Neural progenitor cell (in vitro differentiated cells): ENCODE measurements around the gene ABCF3. TPM values are rescaled to one million over a fixed set of nuclear protein-coding genes. Genes with fewer than 3 reads are reported as not detected.

Experiments used
- DNase-seq: peaks from one replicate; pipeline ENCODE4 v3.0.0-alpha.2; 2016; ENCODE audit warnings: low spot score
- H2AFZ ChIP-seq: fragments of 200-600 bp; sonication (generic); replicated peaks from 2 replicates; pipeline ENCODE4 v1.6.1; 2016; ENCODE audit warnings: antibody characterized with exemption
- H3F3A ChIP-seq: fragments of 200-600 bp; sonication (generic); 2 replicates; pipeline ENCODE4 v1.6.1; 2016; ENCODE audit warnings: antibody characterized with exemption, low read depth
- H3K27ac ChIP-seq: fragments of 200-600 bp; sonication (generic); 2 replicates; pipeline ENCODE4 v1.5.1; 2016; ENCODE audit warnings: mild to moderate bottlenecking
- H3K27me3 ChIP-seq: fragments of 200-600 bp; sonication (generic); 2 replicates; pipeline ENCODE4 v1.6.1; 2016; ENCODE audit warnings: mild to moderate bottlenecking, moderate library complexity
- H3K36me3 ChIP-seq: fragments of 200-600 bp; sonication (generic); 2 replicates; pipeline ENCODE4 v1.5.1; 2016
- H3K4me1 ChIP-seq: fragments of 200-600 bp; sonication (generic); 2 replicates; pipeline ENCODE4 v1.6.1; 2016; ENCODE audit warnings: mixed run types
- H3K4me2 ChIP-seq: fragments of 200-600 bp; sonication (generic); 2 replicates; pipeline ENCODE4 v1.6.1; 2016
- H3K4me3 ChIP-seq: fragments of 200-600 bp; sonication (generic); 2 replicates; pipeline ENCODE4 v1.5.1; 2016
- H3K79me2 ChIP-seq: fragments of 200-600 bp; sonication (generic); 2 replicates; pipeline ENCODE4 v1.6.1; 2016; ENCODE audit warnings: low read depth
- H3K9ac ChIP-seq: fragments of 200-600 bp; sonication (generic); 2 replicates; pipeline ENCODE4 v1.6.1; 2016
- H3K9me3 ChIP-seq: fragments of 200-600 bp; sonication (generic); 2 replicates; pipeline ENCODE4 v1.5.1; 2016; ENCODE audit warnings: low read depth
- H4K20me1 ChIP-seq: fragments of 200-600 bp; sonication (generic); 2 replicates; pipeline ENCODE4 v1.6.1; 2016; ENCODE audit warnings: low read depth
- H3K27ac Mint-ChIP-seq: 3 replicates; pipeline ENCODE4 v1.8.0; 2021; ENCODE audit warnings: mixed read lengths
- H3K27me3 Mint-ChIP-seq: 2 replicates; pipeline ENCODE4 v1.8.0; 2022; ENCODE audit warnings: low read depth, mild to moderate bottlenecking, inconsistent platforms, moderate library complexity, mixed read lengths; ENCODE audit not compliant: insufficient read depth
- H3K36me3 Mint-ChIP-seq: 3 replicates; pipeline ENCODE4 v1.8.0; 2021; ENCODE audit warnings: mixed read lengths
- H3K4me1 Mint-ChIP-seq: 3 replicates; pipeline ENCODE4 v1.8.0; 2021; ENCODE audit warnings: mixed read lengths
- H3K4me3 Mint-ChIP-seq: 3 replicates; pipeline ENCODE4 v1.8.0; 2021; ENCODE audit warnings: mild to moderate bottlenecking, moderate library complexity, mixed read lengths
- H3K9me3 Mint-ChIP-seq: 3 replicates; pipeline ENCODE4 v1.8.0; 2020; ENCODE audit warnings: mixed read lengths
- EZH2 ChIP-seq: fragments of 200-600 bp; sonication (generic); IDR thresholded peaks from 2 replicates; pipeline ENCODE4 v1.6.1; 2017; ENCODE audit warnings: antibody characterized with exemption, mild to moderate bottlenecking, moderate library complexity
- EZH2phosphoT487 ChIP-seq: fragments of 200-600 bp; sonication (generic); IDR thresholded peaks from 2 replicates; pipeline ENCODE4 v1.6.1; 2017; ENCODE audit warnings: antibody characterized with exemption
- total RNA-seq: library from RNA; depleted of rRNA; stranded (reverse); fragments of >200 nt; gene quantifications from 2 replicates; pipeline ENCODE4 v1.2.3, GENCODE V29; 2015; ENCODE audit warnings: low replicate concordance
- TF ChIP-seq, protein P1 (sequence below): fragments of 200-600 bp; sonication (generic); IDR thresholded peaks from 2 replicates; pipeline ENCODE4 v1.5.1; 2017; ENCODE audit warnings: antibody characterized with exemption, mild to moderate bottlenecking

The ABCF3 gene
- total RNA-seq, 1 donor from 2014 or later = 22.0 TPM

DNA sequence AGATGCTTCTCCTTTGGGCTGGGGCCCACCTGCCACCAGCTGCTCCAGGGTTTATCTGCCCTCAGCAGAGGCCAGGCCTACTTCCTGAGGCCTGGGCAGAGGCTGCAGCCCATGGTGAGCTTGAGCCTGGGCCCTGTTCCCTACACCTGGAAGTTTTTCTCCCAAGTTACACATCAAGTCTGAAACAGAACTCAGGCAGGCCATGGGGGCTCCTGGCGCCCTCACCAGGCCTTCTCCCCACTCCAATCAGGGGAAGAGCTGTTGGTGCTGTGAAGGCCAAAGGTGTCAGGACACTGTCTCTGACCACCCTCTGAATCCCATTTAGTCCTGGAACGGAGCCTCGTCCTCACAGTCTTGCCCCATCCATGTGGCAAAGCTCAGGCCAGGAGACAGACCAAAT is 50.6 kb downstream of the ABCF3 start:
- peaks cover 28% of the 10 kb centered on the region for H3K27me3 Mint-ChIP-seq
- peaks cover 26% of the 10 kb centered on the region for H4K20me1 ChIP-seq
- H3K27ac Mint-ChIP-seq = no peak overlapping the region
- peaks cover 5% of the 10 kb centered on the region for H3F3A ChIP-seq
- H3K27ac ChIP-seq = no peak overlapping the region
- H3K36me3 Mint-ChIP-seq = no peaks in the 10 kb centered on the region
- peaks cover 30% of the 10 kb centered on the region for H3K27me3 ChIP-seq
- H3K4me2 ChIP-seq = no peak overlapping the region
- no peaks in the 10 kb centered on the region for H3K4me1 Mint-ChIP-seq
- H3K9me3 ChIP-seq = no peaks in the 10 kb centered on the region
- no peaks in the 10 kb centered on the region for H3K79me2 ChIP-seq
- TF ChIP-seq, protein P1, sequence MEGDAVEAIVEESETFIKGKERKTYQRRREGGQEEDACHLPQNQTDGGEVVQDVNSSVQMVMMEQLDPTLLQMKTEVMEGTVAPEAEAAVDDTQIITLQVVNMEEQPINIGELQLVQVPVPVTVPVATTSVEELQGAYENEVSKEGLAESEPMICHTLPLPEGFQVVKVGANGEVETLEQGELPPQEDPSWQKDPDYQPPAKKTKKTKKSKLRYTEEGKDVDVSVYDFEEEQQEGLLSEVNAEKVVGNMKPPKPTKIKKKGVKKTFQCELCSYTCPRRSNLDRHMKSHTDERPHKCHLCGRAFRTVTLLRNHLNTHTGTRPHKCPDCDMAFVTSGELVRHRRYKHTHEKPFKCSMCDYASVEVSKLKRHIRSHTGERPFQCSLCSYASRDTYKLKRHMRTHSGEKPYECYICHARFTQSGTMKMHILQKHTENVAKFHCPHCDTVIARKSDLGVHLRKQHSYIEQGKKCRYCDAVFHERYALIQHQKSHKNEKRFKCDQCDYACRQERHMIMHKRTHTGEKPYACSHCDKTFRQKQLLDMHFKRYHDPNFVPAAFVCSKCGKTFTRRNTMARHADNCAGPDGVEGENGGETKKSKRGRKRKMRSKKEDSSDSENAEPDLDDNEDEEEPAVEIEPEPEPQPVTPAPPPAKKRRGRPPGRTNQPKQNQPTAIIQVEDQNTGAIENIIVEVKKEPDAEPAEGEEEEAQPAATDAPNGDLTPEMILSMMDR = no peak
- TF ChIP-seq EZH2phosphoT487 (no peak), EZH2 (no peak)
- no peak overlapping the region for H2AFZ ChIP-seq
- H3K9me3 Mint-ChIP-seq = peaks cover 2% of the 10 kb centered on the region
- DNase-seq = no peak
- no peaks in the 10 kb centered on the region for H3K4me1 ChIP-seq
- no peak overlapping the region for H3K4me3 ChIP-seq
- H3K4me3 Mint-ChIP-seq = no peak overlapping the region
- H3K9ac ChIP-seq = no peak overlapping the region
- H3K36me3 ChIP-seq = no peaks in the 10 kb centered on the region

DNA sequence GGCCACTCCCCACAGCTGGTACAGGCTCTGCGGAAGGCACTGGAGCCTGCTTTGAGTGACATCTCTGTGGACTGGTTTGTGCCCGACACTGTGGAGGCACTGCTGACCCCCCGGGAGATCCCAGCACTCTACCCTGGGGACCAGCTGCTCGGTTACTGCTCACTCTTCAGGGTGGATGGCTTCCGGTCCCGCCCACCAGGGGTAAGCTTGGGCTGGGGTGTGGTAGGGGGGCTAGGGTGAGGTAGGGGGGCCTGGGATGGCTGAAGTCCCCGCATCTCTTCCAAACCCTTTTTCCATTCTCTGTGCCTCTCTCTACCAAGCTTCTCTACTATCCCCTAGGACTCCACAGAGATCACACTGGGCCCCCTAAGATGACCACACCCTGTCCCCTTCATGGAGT is 51.2 kb downstream of the ABCF3 start:
- no peak overlapping the region for H2AFZ ChIP-seq
- peaks cover 24% of the 10 kb centered on the region for H3K27me3 Mint-ChIP-seq
- H3K4me3 Mint-ChIP-seq = no peak overlapping the region
- no peaks in the 10 kb centered on the region for H3K79me2 ChIP-seq
- H3K27me3 ChIP-seq = peaks cover 25% of the 10 kb centered on the region
- no peak overlapping the region for H3K27ac ChIP-seq
- H3K4me1 ChIP-seq = no peaks in the 10 kb centered on the region
- peaks cover 27% of the 10 kb centered on the region for H4K20me1 ChIP-seq
- H3K9ac ChIP-seq = no peak overlapping the region
- no peaks in the 10 kb centered on the region for H3K36me3 Mint-ChIP-seq
- H3K4me2 ChIP-seq = no peak overlapping the region
- peaks cover 5% of the 10 kb centered on the region for H3F3A ChIP-seq
- TF ChIP-seq, protein P1 = no peak
- TF ChIP-seq EZH2phosphoT487 (no peak), EZH2 (no peak)
- H3K36me3 ChIP-seq = no peaks in the 10 kb centered on the region
- H3K4me1 Mint-ChIP-seq = no peaks in the 10 kb centered on the region
- H3K27ac Mint-ChIP-seq = no peak overlapping the region
- no peak overlapping the region for H3K4me3 ChIP-seq
- H3K9me3 ChIP-seq = no peaks in the 10 kb centered on the region
- H3K9me3 Mint-ChIP-seq = peaks cover 2% of the 10 kb centered on the region
- no peak for DNase-seq

DNA sequence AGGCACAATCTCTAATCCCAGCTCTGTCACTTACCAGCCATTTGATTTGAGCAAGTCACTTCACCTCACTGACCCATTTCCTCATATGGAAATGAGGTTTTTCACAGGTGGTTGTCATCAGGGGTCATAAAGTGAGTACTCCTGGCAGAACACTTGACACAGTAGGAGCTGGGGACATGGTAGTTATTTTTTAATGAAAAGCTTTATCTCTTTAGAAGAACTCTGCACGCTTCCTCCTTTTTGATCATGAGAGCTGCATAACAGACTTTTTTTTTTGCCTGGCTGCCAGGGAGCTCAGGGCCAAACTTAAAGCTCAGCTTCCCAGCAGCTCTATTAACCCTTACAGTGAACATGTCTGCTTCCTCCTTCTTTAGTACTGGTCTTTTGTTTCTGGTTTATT is 51.8 kb downstream of the ABCF3 start:
- Mint-ChIP-seq H3K9me3 (no peaks in the 10 kb centered on the region), H3K4me1 (no peaks in the 10 kb centered on the region), H3K4me3 (no peak overlapping the region), H3K36me3 (no peaks in the 10 kb centered on the region), H3K27ac (no peak overlapping the region), H3K27me3 (peaks cover 18% of the 10 kb centered on the region)
- Histone ChIP-seq H3K79me2 (no peaks in the 10 kb centered on the region), H3K9me3 (no peaks in the 10 kb centered on the region), H3K4me1 (no peaks in the 10 kb centered on the region), H2AFZ (no peak overlapping the region), H3K27ac (no peak overlapping the region), H3F3A (peaks cover 5% of the 10 kb centered on the region), H4K20me1 (peaks cover 28% of the 10 kb centered on the region), H3K4me2 (no peak overlapping the region), H3K9ac (no peak overlapping the region), H3K4me3 (no peak overlapping the region), H3K27me3 (peaks cover 19% of the 10 kb centered on the region), H3K36me3 (no peaks in the 10 kb centered on the region)
- DNase-seq = no peak
- TF ChIP-seq EZH2phosphoT487 (no peak), EZH2 (no peak)
- TF ChIP-seq, protein P1 = no peak
